Hepatocyte (in vitro differentiated cells): ENCODE data around the gene MAP1LC3A. TPM values are rescaled to one million over a fixed set of nuclear protein-coding genes. Genes with fewer than 3 reads are reported as not detected.

Experiments used
- DNase-seq: peaks from one replicate; pipeline ENCODE4 v3.0.0-alpha.2; 2016; ENCODE audit warnings: low spot score
- H2AFZ ChIP-seq: fragments of 200-600 bp; sonication (generic); 2 replicates; pipeline ENCODE4 v1.6.0; 2016; ENCODE audit warnings: antibody characterized with exemption, mild to moderate bottlenecking
- H3K27ac ChIP-seq: fragments of 200-600 bp; sonication (generic); 2 replicates; pipeline ENCODE4 v1.5.1; 2016; ENCODE audit warnings: mild to moderate bottlenecking
- H3K27me3 ChIP-seq: fragments of 200-600 bp; sonication (generic); 2 replicates; pipeline ENCODE4 v1.6.1; 2016
- H3K36me3 ChIP-seq: fragments of 200-600 bp; sonication (generic); replicated peaks from 2 replicates; pipeline ENCODE4 v1.5.1; 2016; ENCODE audit warnings: low read depth; ENCODE audit not compliant: insufficient read depth
- H3K4me1 ChIP-seq: fragments of 200-600 bp; sonication (generic); 2 replicates; pipeline ENCODE4 v1.5.1; 2016; ENCODE audit warnings: mild to moderate bottlenecking, moderate library complexity; ENCODE audit not compliant: insufficient read depth
- H3K4me2 ChIP-seq: fragments of 200-600 bp; sonication (generic); 2 replicates; pipeline ENCODE4 v1.6.0; 2016
- H3K4me3 ChIP-seq: fragments of 200-600 bp; sonication (generic); 2 replicates; pipeline ENCODE4 v1.5.1; 2016; ENCODE audit warnings: mild to moderate bottlenecking
- H3K79me2 ChIP-seq: fragments of 200-600 bp; sonication (generic); 2 replicates; pipeline ENCODE4 v1.6.0; 2017; ENCODE audit warnings: mild to moderate bottlenecking
- H3K9me2 ChIP-seq: fragments of 200-600 bp; sonication (generic); replicated peaks from 2 replicates; pipeline ENCODE4 v1.6.0; 2017; ENCODE audit warnings: mild to moderate bottlenecking; ENCODE audit not compliant: insufficient read depth
- H3K9me3 ChIP-seq: fragments of 200-600 bp; sonication (generic); 2 replicates; pipeline ENCODE4 v1.5.1; 2016; ENCODE audit warnings: low read depth, mild to moderate bottlenecking
- H4K20me1 ChIP-seq: fragments of 200-600 bp; sonication (generic); 2 replicates; pipeline ENCODE4 v1.6.0; 2016; ENCODE audit warnings: mild to moderate bottlenecking; ENCODE audit not compliant: insufficient read depth, poor library complexity, severe bottlenecking
- EZH2 ChIP-seq: fragments of 200-600 bp; sonication (generic); IDR thresholded peaks from 2 replicates; pipeline ENCODE4 v1.6.1; 2016; ENCODE audit warnings: antibody characterized with exemption, mild to moderate bottlenecking, borderline replicate concordance
- EZH2phosphoT487 ChIP-seq: fragments of 200-600 bp; sonication (generic); IDR thresholded peaks from one replicate; pipeline ENCODE4 v1.6.1; 2018; ENCODE audit warnings: antibody characterized with exemption, mild to moderate bottlenecking, low read depth, moderate library complexity; ENCODE audit not compliant: unreplicated experiment, severe bottlenecking
- WGBS: methylation state at CpG from one replicate; pipeline ENCODE4 v1.1.6; 2016; ENCODE audit warnings: low lambda C conversion rate; ENCODE audit errors: missing lambda C conversion rate; 5-methylcytosine and 5-hydroxymethylcytosine counted together
- polyA plus RNA-seq: library from polyadenylated mRNA; unstranded; fragments of >200 nt; fragmentation: Nextera tagmentation; extraction: Ambion mirVana; gene quantifications from 2 replicates; pipeline ENCODE4 v1.2.1, GENCODE V29; 2016
- total RNA-seq: library from RNA; depleted of rRNA; stranded (reverse); fragments of >200 nt; gene quantifications from 2 replicates; pipeline ENCODE4 v1.2.3, GENCODE V29; 2014
- TF ChIP-seq, protein P1 (sequence below): fragments of 200-600 bp; sonication (generic); IDR thresholded peaks from 2 replicates; pipeline ENCODE4 v1.5.1; 2016; ENCODE audit warnings: antibody characterized with exemption, mild to moderate bottlenecking; ENCODE audit not compliant: poor library complexity

Gene MAP1LC3A
- total and polyA plus RNA-seq, 2 experiments from 2014 or later: 28.1 to 81.8 TPM

DNA sequence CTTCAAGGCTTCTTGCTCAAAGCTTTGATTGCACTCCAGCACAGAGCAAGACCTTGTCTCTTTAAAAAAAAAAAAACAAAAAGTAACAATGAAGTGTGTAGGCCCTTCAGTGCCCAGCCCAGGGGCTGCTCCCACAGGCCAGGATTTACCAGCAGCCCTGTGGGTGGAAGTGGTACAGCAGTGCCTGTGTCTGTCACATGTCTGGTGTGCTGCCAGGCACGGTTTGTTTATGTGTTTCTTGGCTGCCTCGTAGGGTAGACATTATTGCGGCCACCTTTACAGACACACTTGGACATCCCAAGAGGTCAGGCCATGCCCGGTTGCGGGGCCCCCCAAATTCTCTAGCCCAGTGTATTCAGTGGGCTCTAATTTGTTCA, 29.6 kb upstream of the MAP1LC3A start:
- H3K27ac ChIP-seq: no peak overlapping the region
- peaks cover 23% of the 10 kb centered on the region for H3K4me1 ChIP-seq
- no peaks in the 10 kb centered on the region for H3K27me3 ChIP-seq
- no peak for TF ChIP-seq EZH2
- TF ChIP-seq, protein P1, sequence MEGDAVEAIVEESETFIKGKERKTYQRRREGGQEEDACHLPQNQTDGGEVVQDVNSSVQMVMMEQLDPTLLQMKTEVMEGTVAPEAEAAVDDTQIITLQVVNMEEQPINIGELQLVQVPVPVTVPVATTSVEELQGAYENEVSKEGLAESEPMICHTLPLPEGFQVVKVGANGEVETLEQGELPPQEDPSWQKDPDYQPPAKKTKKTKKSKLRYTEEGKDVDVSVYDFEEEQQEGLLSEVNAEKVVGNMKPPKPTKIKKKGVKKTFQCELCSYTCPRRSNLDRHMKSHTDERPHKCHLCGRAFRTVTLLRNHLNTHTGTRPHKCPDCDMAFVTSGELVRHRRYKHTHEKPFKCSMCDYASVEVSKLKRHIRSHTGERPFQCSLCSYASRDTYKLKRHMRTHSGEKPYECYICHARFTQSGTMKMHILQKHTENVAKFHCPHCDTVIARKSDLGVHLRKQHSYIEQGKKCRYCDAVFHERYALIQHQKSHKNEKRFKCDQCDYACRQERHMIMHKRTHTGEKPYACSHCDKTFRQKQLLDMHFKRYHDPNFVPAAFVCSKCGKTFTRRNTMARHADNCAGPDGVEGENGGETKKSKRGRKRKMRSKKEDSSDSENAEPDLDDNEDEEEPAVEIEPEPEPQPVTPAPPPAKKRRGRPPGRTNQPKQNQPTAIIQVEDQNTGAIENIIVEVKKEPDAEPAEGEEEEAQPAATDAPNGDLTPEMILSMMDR: no peak
- no peak overlapping the region for H3K4me3 ChIP-seq
- WGBS: 82% methylated on average over 5 of the region's 5 CpGs
- no peaks in the 10 kb centered on the region for H3K9me2 ChIP-seq
- H3K4me2 ChIP-seq: no peak overlapping the region
- H3K36me3 ChIP-seq: no peaks in the 10 kb centered on the region
- no peak for DNase-seq
- no peak overlapping the region for H2AFZ ChIP-seq
- peaks cover 58% of the 10 kb centered on the region for H3K79me2 ChIP-seq
- peaks cover 16% of the 10 kb centered on the region for H4K20me1 ChIP-seq
- H3K9me3 ChIP-seq: no peaks in the 10 kb centered on the region

DNA sequence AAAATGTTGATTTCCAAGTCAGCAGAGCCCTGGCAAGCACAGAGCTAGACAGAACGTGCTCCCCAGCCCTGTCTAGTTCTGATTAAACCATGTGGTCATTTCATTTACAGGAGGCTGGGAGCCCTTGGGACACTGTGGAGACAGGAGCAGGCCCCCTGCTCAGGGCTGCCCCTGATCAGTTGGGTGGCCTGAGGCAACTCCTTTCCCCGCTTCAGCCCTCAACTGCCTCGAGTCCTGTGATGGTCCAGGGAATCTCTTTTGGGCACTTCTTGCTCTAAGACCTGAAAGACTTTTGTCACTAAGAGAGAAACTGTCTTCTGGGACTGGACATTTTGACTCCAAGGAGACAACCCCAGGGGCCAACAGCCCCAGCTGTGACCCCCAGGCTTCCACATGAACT, 28.8 kb upstream of the MAP1LC3A start:
- Histone ChIP-seq H3K4me3 (no peak overlapping the region), H3K4me1 (peaks cover 23% of the 10 kb centered on the region), H3K9me2 (no peaks in the 10 kb centered on the region), H3K9me3 (no peaks in the 10 kb centered on the region), H3K4me2 (no peak overlapping the region), H4K20me1 (peaks cover 18% of the 10 kb centered on the region), H3K27me3 (no peaks in the 10 kb centered on the region), H3K79me2 (peaks cover 50% of the 10 kb centered on the region), H3K27ac (no peak overlapping the region), H3K36me3 (no peaks in the 10 kb centered on the region), H2AFZ (no peak overlapping the region)
- DNase-seq: no peak
- 94% methylated on average over 3 of the region's 3 CpGs for WGBS
- TF ChIP-seq, protein P1: no peak
- TF ChIP-seq EZH2 (no peak), EZH2phosphoT487 (no peak)

DNA sequence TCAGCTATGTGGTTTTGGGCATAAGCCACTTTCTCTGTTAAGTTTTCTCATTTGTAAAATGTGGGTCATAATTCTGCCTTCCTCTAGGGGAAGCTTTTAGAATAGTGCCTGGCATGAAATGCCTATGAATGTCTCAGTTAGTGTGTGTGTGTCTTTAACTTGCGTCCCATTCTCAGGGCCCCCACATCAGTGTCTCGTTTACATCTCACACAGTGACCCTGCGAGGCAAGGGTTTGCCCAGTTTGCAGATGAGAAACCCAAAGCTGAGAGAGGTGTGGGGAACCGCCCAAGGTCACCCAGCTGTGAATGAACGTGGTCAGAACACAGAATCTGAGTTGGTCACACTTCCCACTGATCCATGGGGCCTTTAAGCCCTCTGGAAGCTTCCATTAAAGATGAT, 28.2 kb upstream of the MAP1LC3A start:
- no peak overlapping the region for H2AFZ ChIP-seq
- H3K4me1 ChIP-seq: peaks cover 19% of the 10 kb centered on the region
- H3K27ac ChIP-seq: no peak overlapping the region
- no peaks in the 10 kb centered on the region for H3K9me3 ChIP-seq
- no peak overlapping the region for H3K4me3 ChIP-seq
- no peak for DNase-seq
- peaks cover 13% of the 10 kb centered on the region for H4K20me1 ChIP-seq
- no peaks in the 10 kb centered on the region for H3K9me2 ChIP-seq
- H3K27me3 ChIP-seq: no peaks in the 10 kb centered on the region
- H3K4me2 ChIP-seq: no peak overlapping the region
- H3K36me3 ChIP-seq: no peaks in the 10 kb centered on the region
- 92% methylated on average over 5 of the region's 5 CpGs for WGBS
- H3K79me2 ChIP-seq: peaks cover 44% of the 10 kb centered on the region
- TF ChIP-seq EZH2phosphoT487: no peak
- TF ChIP-seq EZH2: no peak
- TF ChIP-seq, protein P1: no peak

- TF ChIP-seq, protein P1: no peak
- TF ChIP-seq EZH2phosphoT487: no peak
- Histone ChIP-seq H3K27me3 (no peaks in the 10 kb centered on the region), H4K20me1 (peaks cover 13% of the 10 kb centered on the region), H3K4me3 (no peak overlapping the region), H3K4me2 (no peak overlapping the region), H3K36me3 (no peaks in the 10 kb centered on the region), H2AFZ (no peak overlapping the region), H3K9me3 (no peaks in the 10 kb centered on the region), H3K79me2 (peaks cover 41% of the 10 kb centered on the region), H3K9me2 (no peaks in the 10 kb centered on the region), H3K27ac (no peak overlapping the region), H3K4me1 (peaks cover 7% of the 10 kb centered on the region)
- 96% methylated on average over 8 of the region's 8 CpGs for WGBS
- DNase-seq: no peak
Observed at GRCh38 chr20:34531608-34532265, 26.8 kb upstream of the MAP1LC3A start.
